K562 (cell line): ENCODE data around the gene CCDC181. TPM values are rescaled to one million over a fixed set of nuclear protein-coding genes. Genes with fewer than 3 reads are reported as not detected.

Source experiments
- ATAC-seq: fragments of 200-7000 bp; cut with Tn5 transposase; 3 replicates; pipeline ENCODE4 v1.9.1; 2020; ENCODE audit warnings: moderate library complexity
- BruUV-seq: library from RNA; stranded (reverse); fragments of 400-500 nt; replicated peaks from 2 replicates; lab custom pipeline; 2021; lab: Mats Ljungman, UMichigan
- CTCF ChIA-PET: fragments of 300-600 bp; formaldehyde crosslinking; extraction: SDS; loops from one replicate; lab custom pipeline; 2021; ENCODE audit warnings: low intra/inter-chr PET ratio; lab: Yijun Ruan, JAX
- POLR2A ChIA-PET: fragments of 300-600, 350-650 bp; sonication (Branson Sonifier 250); formaldehyde crosslinking; extraction: SDS; loops from one replicate; lab custom pipeline; 2021; ENCODE audit warnings: antibody characterized with exemption, inconsistent platforms; lab: Yijun Ruan, JAX
- DNase-seq, 4 experiments: peaks; one replicate each; pipeline versions ENCODE4 v3.0.0 to v3.0.0-alpha.2; 2011 to 2018; ENCODE audit warnings: low spot score in 3 of 4, mixed read lengths in 3 of 4; ENCODE audit errors: extremely low read depth in 1 of 4
- FAIRE-seq: peaks from 2 replicates; lab custom pipeline; 2011; peaks lifted over from hg19 to GRCh38; lab: Jason Lieb, UNC
- H2AFZ ChIP-seq: 2 replicates; pipeline ENCODE4 v1.6.0; 2011; ENCODE audit warnings: low read depth, low read length, control low read depth, inconsistent platforms
- H3K27ac ChIP-seq: fragments of 200-600 bp; 3 replicates; pipeline ENCODE4 v1.8.0; 2011; ENCODE audit warnings: low read depth, mild to moderate bottlenecking, control low read depth, inconsistent platforms, low read length, moderate library complexity, mixed read lengths; ENCODE audit errors: extremely low read depth
- H3K27me3 ChIP-seq, 2 experiments: fragments of 300-600 bp in 1 of 2; 2 replicates in 1 of 2; 3 replicates in 1 of 2; pipeline versions ENCODE4 v1.6.0 to v1.8.0; 2011; ENCODE audit warnings: inconsistent platforms in 2 of 2, low read length in 2 of 2, mild to moderate bottlenecking in 1 of 2, mixed read lengths in 1 of 2, moderate library complexity in 1 of 2; ENCODE audit not compliant: control insufficient read depth in 2 of 2, insufficient read depth in 2 of 2
- H3K36me3 ChIP-seq: fragments of 300-600 bp; 3 replicates; pipeline ENCODE4 v1.8.0; 2011; ENCODE audit warnings: mild to moderate bottlenecking, low read length, inconsistent platforms; ENCODE audit not compliant: control insufficient read depth, insufficient read depth
- H3K4me1 ChIP-seq, 2 experiments: fragments of 200-600 bp in 1 of 2; replicated peaks in 1 of 2; 2 replicates in 1 of 2; 3 replicates in 1 of 2; pipeline versions ENCODE4 v1.5.1 to v1.8.0; 2011; ENCODE audit warnings: inconsistent platforms in 2 of 2, low read length in 2 of 2, mild to moderate bottlenecking in 1 of 2, mixed read lengths in 1 of 2, moderate library complexity in 1 of 2; ENCODE audit not compliant: control insufficient read depth in 2 of 2, insufficient read depth in 2 of 2
- H3K4me2 ChIP-seq: 2 replicates; pipeline ENCODE4 v1.6.1; 2011; ENCODE audit warnings: low read length, control low read depth, inconsistent platforms, mixed read lengths; ENCODE audit not compliant: insufficient read depth
- H3K4me3 ChIP-seq: fragments of 200-600 bp; sonication (generic), shearing (Covaris generic); 2 replicates; pipeline ENCODE4 v1.5.1; 2016; ENCODE audit warnings: control low read depth, inconsistent platforms
- H3K79me2 ChIP-seq: fragments of 200-600 bp; 3 replicates; pipeline ENCODE4 v1.8.0; 2011; ENCODE audit warnings: low read length, inconsistent platforms; ENCODE audit not compliant: control insufficient read depth, insufficient read depth
- H3K9ac ChIP-seq, 2 experiments: 2 replicates each; pipeline versions ENCODE4 v1.6.0 to v1.6.1; 2011; ENCODE audit warnings: low read depth in 2 of 2, low read length in 2 of 2, control low read depth in 1 of 2, inconsistent platforms in 1 of 2, mild to moderate bottlenecking in 1 of 2, mixed read lengths in 1 of 2; ENCODE audit not compliant: insufficient read depth in 1 of 2
- H3K9me1 ChIP-seq: one replicate; pipeline ENCODE4 v1.6.0; 2011; ENCODE audit warnings: inconsistent platforms, mild to moderate bottlenecking, low read length, moderate library complexity; ENCODE audit not compliant: control insufficient read depth, insufficient read depth
- H3K9me3 ChIP-seq: replicated peaks from 2 replicates; pipeline ENCODE4 v1.5.1; 2011; ENCODE audit warnings: low read depth, low read length, inconsistent platforms; ENCODE audit not compliant: control insufficient read depth, insufficient read depth
- H4K20me1 ChIP-seq: replicated peaks from 2 replicates; pipeline ENCODE4 v1.6.1; 2011; ENCODE audit warnings: low read length, inconsistent platforms, mixed read lengths; ENCODE audit not compliant: control insufficient read depth, insufficient read depth
- ARNT ChIP-seq, 2 experiments: fragments of 450-650 bp; IDR thresholded peaks; 2 replicates each; pipeline ENCODE4 v1.6.1; 2016; ENCODE audit warnings: mild to moderate bottlenecking in 1 of 2
- CBX3 ChIP-seq, 2 experiments: IDR thresholded peaks; 1 replicate in 1 of 2; 2 replicates in 1 of 2; pipeline ENCODE4 v1.6.1; 2012; ENCODE audit warnings: inconsistent platforms in 2 of 2, low read length in 2 of 2, borderline replicate concordance in 1 of 2, control low read depth in 1 of 2
- CREM ChIP-seq: IDR thresholded peaks from 2 replicates; pipeline ENCODE4 v1.6.1; 2014; ENCODE audit warnings: antibody characterized with exemption, low read depth
- GABPA ChIP-seq: fragments of 200-800 bp; sonication (Bioruptor generic); conservative IDR thresholded peaks from 2 replicates; pipeline ENCODE4 v1.6.1; 2016; ENCODE audit warnings: low read depth, missing genetic modification characterization, missing compliant biosample characterization
- PHF8 ChIP-seq: fragments of 200-600 bp; sonication (generic); IDR thresholded peaks from 2 replicates; pipeline ENCODE4 v1.6.1; 2012; ENCODE audit warnings: mixed run types, mild to moderate bottlenecking, inconsistent platforms, low read length, moderate library complexity, borderline replicate concordance
- POLR3A ChIP-seq: IDR thresholded peaks from 2 replicates; pipeline ENCODE4 v1.6.1; 2011; ENCODE audit warnings: borderline replicate concordance, mild to moderate bottlenecking, moderate library complexity; ENCODE audit not compliant: insufficient read length, insufficient read depth; ENCODE audit errors: extremely low read depth
- SIX5 ChIP-seq, 2 experiments: IDR thresholded peaks; 2 replicates each; pipeline ENCODE4 v1.6.1; 2011; ENCODE audit warnings: low read length in 2 of 2, borderline replicate concordance in 1 of 2, low read depth in 1 of 2, mild to moderate bottlenecking in 1 of 2, moderate library complexity in 1 of 2; ENCODE audit not compliant: insufficient read depth in 1 of 2
- TEAD4 ChIP-seq, 2 experiments: sonication (generic) in 1 of 2; formaldehyde crosslinking in 1 of 2; IDR thresholded peaks; 2 replicates each; pipeline versions ENCODE4 v1.6.1 to v1.8.0; 2012 to 2022; ENCODE audit warnings: borderline replicate concordance in 1 of 2, inconsistent platforms in 1 of 2, low read length in 1 of 2, mild to moderate bottlenecking in 1 of 2, missing genetic modification reagents in 1 of 2
- TFAM ChIP-seq: fragments of 250-450 bp; sonication (Bioruptor Pico); conservative IDR thresholded peaks from 2 replicates; pipeline ENCODE4 v1.5.0; 2021; ENCODE audit warnings: mild to moderate bottlenecking, moderate library complexity
- U2AF1 ChIP-seq: fragments of 200-400 bp; formaldehyde crosslinking; optimal IDR thresholded peaks from 2 replicates; pipeline ENCODE3; 2017; ENCODE audit warnings: mild to moderate bottlenecking, low read depth, low read length, moderate library complexity
- ZNF583 ChIP-seq: fragments of 250-450 bp; sonication (Bioruptor Pico); IDR thresholded peaks from 2 replicates; pipeline ENCODE4 v1.4.0; 2020
- WGBS: fragments of 100-300 bp; shearing (Covaris generic); methylation state at CpG from one replicate; pipeline ENCODE4 v1.1.6; 2016; ENCODE audit warnings: low coverage, mixed read lengths; ENCODE audit not compliant: insufficient coverage; ENCODE audit errors: missing lambda C conversion rate; 5-methylcytosine and 5-hydroxymethylcytosine counted together
- in situ Hi-C: fragments of 300-500 bp; cut with MboI; formaldehyde crosslinking; loops from 4 replicates; pipeline ENCODE4 v1.15.0; 2018; ENCODE audit warnings: inconsistent platforms, mixed read lengths
- intact Hi-C: fragments of 100-400 bp; cut with micrococcal nuclease; formaldehyde crosslinking; loops from 2 replicates; pipeline ENCODE4 v1.14.2; 2022
- polyA plus RNA-seq, 8 experiments: library from polyadenylated mRNA; depleted of rRNA in 4 of 8; stranded (reverse) in 5 of 8; unstranded in 3 of 8; fragments of >200 nt; fragmentation: Nextera tagmentation in 2 of 8; fragmentation: Illumina TruSeq in 1 of 8; extraction: Ambion mirVana in 2 of 8; extraction: Trizol in 1 of 8; gene quantifications; 2 replicates each; pipeline versions ENCODE4 v1.2.1 to v1.2.3, GENCODE V29; 2011 to 2014; ENCODE audit warnings: inconsistent platforms in 1 of 8, missing spikeins in 1 of 8
- total RNA-seq, 7 experiments: library from RNA; depleted of rRNA in 6 of 7; stranded (reverse); fragments of >200 nt in 6 of 7; fragmentation: Illumina TruSeq in 2 of 7; extraction: Trizol in 2 of 7; gene quantifications; 2 replicates each; pipeline versions ENCODE4 v1.2.1 to v1.2.3, GENCODE V29; 2011 to 2021; ENCODE audit warnings: low replicate concordance in 1 of 7
- TF ChIP-seq, protein P1 (sequence below): fragments of 250-450 bp; sonication (Bioruptor Pico); IDR thresholded peaks from 2 replicates; pipeline ENCODE4 v1.5.0; 2021
- TF ChIP-seq, protein P2 (sequence below), 2 experiments: IDR thresholded peaks in 1 of 2; conservative IDR thresholded peaks in 1 of 2; 2 replicates each; pipeline ENCODE4 v1.6.1; 2016; ENCODE audit warnings: low read depth in 2 of 2, mild to moderate bottlenecking in 1 of 2, missing compliant biosample characterization in 1 of 2, missing genetic modification characterization in 1 of 2, moderate library complexity in 1 of 2
- TF ChIP-seq, protein P3 (sequence below): fragments of 250-450 bp; sonication (Bioruptor Pico); IDR thresholded peaks from 2 replicates; pipeline ENCODE4 v1.4.0; 2020; ENCODE audit warnings: mild to moderate bottlenecking, moderate library complexity

The CCDC181 gene
- total and polyA plus RNA-seq, 9 of the 15 experiments (the other 6 are each of a cell fraction or from before 2014, with no cell fraction given), result 0.04 to 0.14 TPM; not detected in 7

DNA sequence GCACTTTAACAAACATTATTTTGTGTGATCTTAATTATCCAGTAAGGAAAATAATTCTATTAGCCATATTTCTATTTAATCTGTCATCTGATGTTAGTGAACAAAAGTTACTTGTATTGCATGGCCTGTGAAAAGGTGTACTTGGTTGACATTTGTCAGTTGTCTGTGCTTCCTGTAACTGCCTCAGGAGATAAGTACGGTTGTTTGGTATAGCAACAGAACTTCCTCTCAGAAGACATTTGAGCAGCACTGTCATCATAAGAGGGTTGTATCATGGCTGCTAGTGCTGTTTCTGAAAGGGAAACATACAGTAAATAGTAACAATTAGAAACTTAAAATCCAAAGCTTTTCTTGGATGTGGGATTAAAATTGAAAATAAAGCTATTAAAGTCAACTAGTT is 55.9 kb downstream of the CCDC181 start:
- Histone ChIP-seq H3K27ac (peak overlapping the region; percentile 55), H3K9me3 (no peaks in the 10 kb centered on the region), H2AFZ (peak overlapping the region; percentile 18; the same call in 1 of the 2 replicates), H3K4me3 (no peak overlapping the region), H3K4me1 (peaks cover 0 to 11% of the 10 kb centered on the region in 2 experiments; a peak in 3 of 5 replicates), H3K79me2 (peaks cover 30% of the 10 kb centered on the region), H4K20me1 (no peaks in the 10 kb centered on the region), H3K9me1 (no peaks in the 10 kb centered on the region), H3K36me3 (peaks cover 44% of the 10 kb centered on the region), H3K9ac (peak overlapping the region in 1 of 2 experiments; percentile 4; a peak in 1 of 4 replicates), H3K27me3 (no peaks in the 10 kb centered on the region), H3K4me2 (no peak overlapping the region)
- in situ Hi-C loops, result loop anchor here (25.0 kb wide), 1 partner anchor 759 kb away; no protein-coding TSS in a partner anchor
- ATAC-seq (peak; percentile 14; the same call in 1 of the 3 replicates), FAIRE-seq (peak; percentile 54), DNase-seq (peak in 3 of 4 experiments; percentile 18 to 62 (median 39))
- no TSS peak for BruUV-seq
- WGBS, result 8% methylated on average over 1 of the region's 1 CpG
- POLR2A ChIA-PET, result interaction anchor here (1.1 kb wide), 1 partner anchor 11 kb away, joined by 3 read pairs; no protein-coding TSS in a partner anchor
- CTCF ChIA-PET, result interaction anchor here (0.6 kb wide), 1 partner anchor 139 kb away, joined by 3 read pairs; no protein-coding TSS in a partner anchor
- intact Hi-C loops, result loop anchor here (2.0 kb wide), 1 partner anchor 113 kb away; the partner anchor contains the start of gene SLC19A2
- TF ChIP-seq U2AF1 (no peak), CREM (0 out of 2 replicates have a peak, but pooled peaks have one; percentile 22), TFAM (CRISPR knock-in tag) (no peak), ZNF583 (no peak), POLR3A (no peak), GABPA (tag) (peak; percentile 53), SIX5 (IDR thresholded peaks at IDR 0.05; ENCODE audit: borderline replicate concordance in 1 of 2, insufficient read depth in 1 of 2, low read depth in 1 of 2, low read length in 2 of 2) (no peak), PHF8 (no peak), TEAD4 (IDR thresholded peaks at IDR 0.05; ENCODE audit: low read length) (peak; percentile 36; the same call in 1 of the 2 replicates), TEAD4 (CRISPR knock-in tag; IDR thresholded peaks at IDR 0.05; ENCODE audit: borderline replicate concordance) (no peak), CBX3 (IDR thresholded peaks at IDR 0.05; ENCODE audit: borderline replicate concordance in 1 of 2, low read length in 2 of 2) (peak in 1 of 2 experiments; percentile 48; a peak in 1 of 3 replicates), ARNT (IDR thresholded peaks at IDR 0.05) (no peak)
- TF ChIP-seq, protein P1, sequence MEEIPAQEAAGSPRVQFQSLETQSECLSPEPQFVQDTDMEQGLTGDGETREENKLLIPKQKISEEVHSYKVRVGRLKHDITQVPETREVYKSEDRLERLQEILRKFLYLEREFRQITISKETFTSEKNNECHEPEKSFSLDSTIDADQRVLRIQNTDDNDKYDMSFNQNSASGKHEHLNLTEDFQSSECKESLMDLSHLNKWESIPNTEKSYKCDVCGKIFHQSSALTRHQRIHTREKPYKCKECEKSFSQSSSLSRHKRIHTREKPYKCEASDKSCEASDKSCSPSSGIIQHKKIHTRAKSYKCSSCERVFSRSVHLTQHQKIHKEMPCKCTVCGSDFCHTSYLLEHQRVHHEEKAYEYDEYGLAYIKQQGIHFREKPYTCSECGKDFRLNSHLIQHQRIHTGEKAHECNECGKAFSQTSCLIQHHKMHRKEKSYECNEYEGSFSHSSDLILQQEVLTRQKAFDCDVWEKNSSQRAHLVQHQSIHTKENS, result no peak
- TF ChIP-seq, protein P2, sequence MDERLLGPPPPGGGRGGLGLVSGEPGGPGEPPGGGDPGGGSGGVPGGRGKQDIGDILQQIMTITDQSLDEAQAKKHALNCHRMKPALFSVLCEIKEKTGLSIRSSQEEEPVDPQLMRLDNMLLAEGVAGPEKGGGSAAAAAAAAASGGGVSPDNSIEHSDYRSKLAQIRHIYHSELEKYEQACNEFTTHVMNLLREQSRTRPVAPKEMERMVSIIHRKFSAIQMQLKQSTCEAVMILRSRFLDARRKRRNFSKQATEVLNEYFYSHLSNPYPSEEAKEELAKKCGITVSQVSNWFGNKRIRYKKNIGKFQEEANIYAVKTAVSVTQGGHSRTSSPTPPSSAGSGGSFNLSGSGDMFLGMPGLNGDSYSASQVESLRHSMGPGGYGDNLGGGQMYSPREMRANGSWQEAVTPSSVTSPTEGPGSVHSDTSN (CRISPR knock-in tag; IDR thresholded peaks at IDR 0.05; ENCODE audit: low read depth), result no peak
- TF ChIP-seq, protein P2 (tag; conservative IDR thresholded peaks at IDR 0.05; ENCODE audit: low read depth), result peak; percentile 39; the same call in 1 of the 2 replicates
- TF ChIP-seq, protein P3, sequence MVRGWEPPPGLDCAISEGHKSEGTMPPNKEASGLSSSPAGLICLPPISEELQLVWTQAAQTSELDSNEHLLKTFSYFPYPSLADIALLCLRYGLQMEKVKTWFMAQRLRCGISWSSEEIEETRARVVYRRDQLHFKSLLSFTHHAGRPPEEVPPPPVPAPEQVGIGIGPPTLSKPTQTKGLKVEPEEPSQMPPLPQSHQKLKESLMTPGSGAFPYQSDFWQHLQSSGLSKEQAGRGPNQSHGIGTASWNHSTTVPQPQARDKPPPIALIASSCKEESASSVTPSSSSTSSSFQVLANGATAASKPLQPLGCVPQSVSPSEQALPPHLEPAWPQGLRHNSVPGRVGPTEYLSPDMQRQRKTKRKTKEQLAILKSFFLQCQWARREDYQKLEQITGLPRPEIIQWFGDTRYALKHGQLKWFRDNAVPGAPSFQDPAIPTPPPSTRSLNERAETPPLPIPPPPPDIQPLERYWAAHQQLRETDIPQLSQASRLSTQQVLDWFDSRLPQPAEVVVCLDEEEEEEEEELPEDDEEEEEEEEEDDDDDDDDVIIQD, result no peak
